ENCODE results near the gene OFD1. TPM values are rescaled to one million over a fixed set of nuclear protein-coding genes. Genes with fewer than 3 reads are reported as not detected.

Gene OFD1
- total and polyA plus RNA-seq, 12 donors: 5.6 to 129 (median 16.9) TPM

DNA sequence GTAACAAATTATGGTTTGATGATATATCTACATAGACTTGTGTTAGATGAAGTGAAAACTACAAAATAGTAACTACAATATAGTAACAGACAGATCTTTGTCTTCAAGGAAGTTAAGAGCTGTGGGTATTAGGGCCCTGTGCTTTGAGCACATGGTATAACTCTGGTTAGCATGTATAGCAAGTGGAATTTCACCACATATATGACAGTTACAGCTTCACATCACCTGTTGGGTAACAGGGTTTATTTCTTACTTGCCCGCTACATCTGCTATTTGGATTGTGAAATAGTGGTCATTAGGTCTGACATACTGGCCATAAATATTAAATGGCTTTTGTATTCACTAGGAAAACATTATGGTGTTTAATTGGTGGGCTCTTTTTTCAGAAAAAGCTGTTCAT is 20.2 kb downstream of the OFD1 start:
- intact Hi-C loops (cut with DNase I): loop anchor here in 1 of 2 donors (10.0 kb wide), 1 partner anchor 280 kb away; no protein-coding TSS in a partner anchor
- DNase-seq: no peak
- Histone ChIP-seq H3K27me3 (no peaks in the 10 kb centered on the region), H3K4me3 (no peak overlapping the region), H3K9me3 (replicated peaks in 1 of 3) (no peaks in the 10 kb centered on the region), H3K27ac (no peak overlapping the region), H3K4me1 (replicated peaks in 1 of 2) (no peaks in the 10 kb centered on the region), H3K36me3 (replicated peaks in 1 of 2) (peaks cover 0 to 24% of the 10 kb centered on the region in 2 donors)
- TF ChIP-seq POLR2A (IDR thresholded peaks at IDR 0.05): no peak
- TF ChIP-seq, protein P1, sequence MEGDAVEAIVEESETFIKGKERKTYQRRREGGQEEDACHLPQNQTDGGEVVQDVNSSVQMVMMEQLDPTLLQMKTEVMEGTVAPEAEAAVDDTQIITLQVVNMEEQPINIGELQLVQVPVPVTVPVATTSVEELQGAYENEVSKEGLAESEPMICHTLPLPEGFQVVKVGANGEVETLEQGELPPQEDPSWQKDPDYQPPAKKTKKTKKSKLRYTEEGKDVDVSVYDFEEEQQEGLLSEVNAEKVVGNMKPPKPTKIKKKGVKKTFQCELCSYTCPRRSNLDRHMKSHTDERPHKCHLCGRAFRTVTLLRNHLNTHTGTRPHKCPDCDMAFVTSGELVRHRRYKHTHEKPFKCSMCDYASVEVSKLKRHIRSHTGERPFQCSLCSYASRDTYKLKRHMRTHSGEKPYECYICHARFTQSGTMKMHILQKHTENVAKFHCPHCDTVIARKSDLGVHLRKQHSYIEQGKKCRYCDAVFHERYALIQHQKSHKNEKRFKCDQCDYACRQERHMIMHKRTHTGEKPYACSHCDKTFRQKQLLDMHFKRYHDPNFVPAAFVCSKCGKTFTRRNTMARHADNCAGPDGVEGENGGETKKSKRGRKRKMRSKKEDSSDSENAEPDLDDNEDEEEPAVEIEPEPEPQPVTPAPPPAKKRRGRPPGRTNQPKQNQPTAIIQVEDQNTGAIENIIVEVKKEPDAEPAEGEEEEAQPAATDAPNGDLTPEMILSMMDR (IDR thresholded peaks at IDR 0.05): no peak
- WGBS, 4 donors: 83 to 87% (median 86%) methylated on average over 1 of the region's 1 CpG

DNA sequence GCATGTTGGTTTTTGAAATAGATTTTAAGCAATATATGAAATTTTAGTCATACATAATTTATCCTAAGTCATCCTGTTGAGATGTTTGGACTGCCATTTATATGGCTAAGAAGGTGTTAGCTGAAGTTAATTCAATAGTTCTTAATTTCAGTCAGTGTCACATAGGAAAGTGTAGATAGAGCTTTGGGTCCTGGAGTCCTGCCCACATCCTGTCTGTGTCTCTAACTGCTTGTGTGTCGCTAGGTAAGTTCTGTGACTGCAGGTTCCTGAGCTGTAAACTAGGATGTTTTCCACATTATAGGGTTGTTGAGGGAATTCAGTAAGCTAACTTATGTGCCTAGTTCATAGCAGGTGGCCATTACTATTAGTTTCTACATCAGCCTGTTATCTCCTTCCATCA is 20.7 kb downstream of the OFD1 start:
- no peak for TF ChIP-seq POLR2A (IDR thresholded peaks at IDR 0.05)
- TF ChIP-seq, protein P1 (IDR thresholded peaks at IDR 0.05): no peak
- Histone ChIP-seq H3K4me1 (replicated peaks in 1 of 2) (no peaks in the 10 kb centered on the region), H3K36me3 (replicated peaks in 1 of 2) (peaks cover 0 to 24% of the 10 kb centered on the region in 2 donors), H3K4me3 (no peak overlapping the region), H3K9me3 (replicated peaks in 1 of 3) (no peaks in the 10 kb centered on the region), H3K27ac (no peak overlapping the region), H3K27me3 (no peaks in the 10 kb centered on the region)
- 71 to 80% (median 76%) methylated on average over 1 of the region's 1 CpG for WGBS, 4 donors
- no peak for DNase-seq
- intact Hi-C loops (cut with DNase I): loop anchor here in 1 of 2 donors (10.0 kb wide), 1 partner anchor 280 kb away; no protein-coding TSS in a partner anchor

- Histone ChIP-seq H3K4me1 (replicated peaks in 1 of 2) (no peaks in the 10 kb centered on the region), H3K27me3 (no peaks in the 10 kb centered on the region), H3K4me3 (no peak overlapping the region), H3K36me3 (replicated peaks in 1 of 2) (peaks cover 0 to 34% of the 10 kb centered on the region in 2 donors), H3K27ac (no peak overlapping the region), H3K9me3 (replicated peaks in 1 of 3) (no peaks in the 10 kb centered on the region)
- intact Hi-C loops (cut with DNase I): loop anchor here in 1 of 2 donors (10.0 kb wide), 1 partner anchor 278 kb away; no protein-coding TSS in a partner anchor
- 90 to 95% (median 92%) methylated on average over 4 of the region's 4 CpGs for WGBS, 4 donors
- no peak for DNase-seq
- TF ChIP-seq POLR2A (IDR thresholded peaks at IDR 0.05): no peak
- TF ChIP-seq, protein P1 (IDR thresholded peaks at IDR 0.05): no peak
Measured at GRCh38 chrX:13756381-13756780, 21.8 kb downstream of the OFD1 start.

DNA sequence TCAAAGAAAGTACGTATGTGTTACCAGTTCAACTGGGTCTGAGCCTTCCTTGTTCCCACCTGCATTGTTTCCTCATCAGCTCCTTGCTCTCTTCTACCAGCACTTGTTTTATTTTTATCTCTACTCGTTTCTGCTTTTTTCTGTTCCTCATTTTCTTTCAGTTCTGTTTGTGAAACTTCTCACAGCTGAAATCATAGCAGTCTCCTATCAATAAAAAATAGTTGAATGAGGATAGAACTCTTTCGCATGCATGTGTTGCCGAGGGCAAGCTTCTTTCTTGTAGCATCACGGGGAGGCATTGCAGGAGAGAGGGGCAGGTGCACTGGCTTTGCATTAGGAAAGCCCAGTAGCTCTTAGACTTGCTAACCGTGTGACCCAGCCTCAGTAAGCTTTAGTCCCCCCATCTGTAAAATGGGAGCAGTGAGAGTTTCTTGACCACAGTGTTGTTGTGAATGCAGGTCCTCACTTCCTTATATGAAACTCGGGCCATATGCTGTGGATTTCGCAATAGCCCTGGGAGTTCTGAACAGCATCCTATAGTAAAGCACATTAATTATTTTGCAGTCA is 24.7 kb downstream of the OFD1 start:
- Histone ChIP-seq H3K36me3 (replicated peaks in 1 of 2) (peaks cover 0 to 35% of the 10 kb centered on the region in 2 donors), H3K4me1 (replicated peaks in 1 of 2) (no peaks in the 10 kb centered on the region), H3K9me3 (replicated peaks in 1 of 3) (no peaks in the 10 kb centered on the region), H3K4me3 (no peak overlapping the region), H3K27ac (no peak overlapping the region), H3K27me3 (no peaks in the 10 kb centered on the region)
- 73 to 83% (median 78%) methylated on average over 7 to 8 of the region's 8 CpGs for WGBS, 4 donors
- TF ChIP-seq, protein P1 (IDR thresholded peaks at IDR 0.05): no peak
- no peak for TF ChIP-seq POLR2A (IDR thresholded peaks at IDR 0.05)
- intact Hi-C loops (cut with DNase I): loop anchor here in 1 of 2 donors (10.0 kb wide), 1 partner anchor 276 kb away; no protein-coding TSS in a partner anchor
- no peak for DNase-seq
